Right ventricle myocardium inferior (tissue), 1 donor: ENCODE results near the gene CRIP2. TPM values are rescaled to one million over a fixed set of nuclear protein-coding genes. Genes with fewer than 3 reads are reported as not detected.

Experiments
- ATAC-seq: fragments of 200-7000 bp; cut with Tn5 transposase; one replicate; pipeline ENCODE4 v1.9.1; 2020; ENCODE audit warnings: mild to moderate bottlenecking, moderate library complexity
- DNase-seq: peaks from one replicate; pipeline ENCODE4 v3.0.0; 2021; ENCODE audit errors: missing footprints
- intact Hi-C: fragments of 100-400 bp; cut with DNase I; formaldehyde crosslinking; loops from one replicate; pipeline ENCODE4 v1.11.0; 2022
- total RNA-seq: library from RNA; stranded (reverse); fragmentation: NEBNext Ultra II Directional; extraction: Animal tissue kit (Norgen Biotek cat#: 25700); gene quantifications from one replicate; pipeline ENCODE4 v1.2.1, GENCODE V29; 2021
- donor health status: DM: no; HTN: yes; CAD: no; lungs with severe emphysema.

CRIP2 gene
- total RNA-seq, 1 donor from 2014 or later = 1,081 TPM

DNA sequence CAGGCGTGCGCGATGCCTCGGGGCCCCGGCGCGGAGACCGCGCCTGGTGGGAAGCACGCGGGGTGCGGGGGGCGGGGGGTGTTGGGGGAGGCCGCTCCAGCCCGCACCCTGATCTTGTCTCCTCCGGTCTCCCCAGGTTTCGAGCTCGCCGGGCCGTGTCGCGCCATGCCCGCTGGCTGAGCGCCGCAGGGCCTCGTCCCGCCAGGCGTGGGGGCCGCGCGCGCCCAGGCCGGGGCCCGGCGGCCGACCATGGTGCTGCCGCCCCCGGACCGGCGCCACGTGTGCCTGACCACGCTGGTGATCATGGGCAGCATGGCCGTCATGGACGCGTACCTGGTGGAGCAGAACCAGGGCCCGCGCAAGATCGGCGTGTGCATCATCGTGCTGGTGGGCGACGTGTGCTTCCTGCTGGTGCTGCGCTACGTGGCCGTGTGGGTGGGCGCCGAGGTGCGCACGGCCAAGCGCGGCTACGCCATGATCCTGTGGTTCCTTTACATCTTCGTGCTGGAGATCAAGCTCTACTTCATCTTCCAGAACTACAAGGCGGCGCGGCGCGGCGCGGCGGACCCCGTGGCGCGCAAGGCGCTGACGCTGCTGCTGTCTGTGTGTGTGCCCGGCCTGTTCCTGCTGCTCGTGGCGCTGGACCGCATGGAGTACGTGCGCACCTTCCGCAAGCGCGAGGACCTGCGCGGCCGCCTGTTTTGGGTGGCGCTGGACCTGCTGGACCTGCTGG lies 54.1 kb downstream of the CRIP2 start:
- DNase-seq = no peak
- intact Hi-C loops = loop anchor here (1.0 to 2.0 kb wide), 2 partner anchors 157 to 324 kb away; no protein-coding TSS in a partner anchor
- no peak for ATAC-seq

DNA sequence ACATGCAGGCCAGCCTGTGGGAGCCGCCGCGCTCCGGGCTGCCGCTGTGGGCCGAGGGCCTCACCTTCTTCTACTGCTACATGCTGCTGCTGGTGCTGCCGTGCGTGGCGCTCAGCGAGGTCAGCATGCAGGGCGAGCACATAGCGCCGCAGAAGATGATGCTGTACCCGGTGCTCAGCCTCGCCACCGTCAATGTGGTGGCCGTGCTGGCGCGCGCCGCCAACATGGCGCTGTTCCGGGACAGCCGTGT lies 54.6 kb downstream of the CRIP2 start:
- intact Hi-C loops = loop anchor here (2.0 kb wide), 1 partner anchor 324 kb away; no protein-coding TSS in a partner anchor
- no peak for DNase-seq
- no peak for ATAC-seq

Other genes with a start within 250 kb of the CRIP2 start
- gene BTBD6, start 226.3 kb upstream of the CRIP2 start, total RNA-seq = 48.8 TPM
- gene BRF1, start 173.8 kb upstream of the CRIP2 start, total RNA-seq = 19.0 TPM
- 69.1 TPM for gene PACS2, start 160.1 kb upstream of the CRIP2 start, total RNA-seq
- gene TEX22, start 76.3 kb upstream of the CRIP2 start, total RNA-seq = 2.4 TPM
- 192 TPM for gene MTA1, start 55.0 kb upstream of the CRIP2 start, total RNA-seq
- gene CRIP1, start 12.1 kb downstream of the CRIP2 start, total RNA-seq = 82.0 TPM
- gene TEDC1, start 16.4 kb downstream of the CRIP2 start, total RNA-seq = 6.4 TPM
- gene TMEM121, start 51.8 kb downstream of the CRIP2 start, total RNA-seq = 3.4 TPM